PFSK-1 (cell line): ENCODE measurements around the gene PLEKHM2.

Experiments
- POLR2AphosphoS5 ChIP-seq: IDR thresholded peaks from 2 replicates; pipeline ENCODE4 v1.6.1; 2012; ENCODE audit warnings: low read depth, mild to moderate bottlenecking, control low read depth, low read length, moderate library complexity
- TAF1 ChIP-seq: IDR thresholded peaks from 2 replicates; pipeline ENCODE4 v1.6.1; 2012; ENCODE audit warnings: low read length, control low read depth, borderline replicate concordance; ENCODE audit not compliant: insufficient read depth

DNA sequence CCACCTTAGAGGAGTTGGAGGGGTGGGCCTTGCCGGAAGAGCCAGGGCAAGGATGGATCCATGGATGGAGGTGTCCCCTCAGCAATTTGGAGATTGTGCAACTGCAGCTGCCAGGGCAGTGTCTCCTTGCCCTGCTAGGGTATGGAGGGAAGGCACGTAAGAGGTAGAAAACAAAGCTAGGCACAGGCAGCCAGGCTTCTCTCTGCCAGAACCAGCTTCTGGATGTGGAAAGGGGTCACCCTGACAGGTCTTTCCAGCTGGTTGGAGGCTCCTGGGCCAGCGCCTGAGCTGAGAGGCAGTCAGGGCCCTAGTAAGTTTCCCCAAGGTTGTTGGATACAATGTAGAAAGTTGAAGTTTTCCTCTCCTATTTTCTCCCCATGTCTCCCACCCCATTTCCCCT, 36.7 kb downstream of the PLEKHM2 start:
- TF ChIP-seq TAF1, result no peak
- TF ChIP-seq POLR2AphosphoS5, result no peak
